BLaER1 treated with 17β-estradiol and CSF1 and Interleukin-3, amounts not matched to agents 10 nM and 100 nM (cell line): ENCODE measurements around the gene B4GALNT1.
"Not testable (repeated sequence)": the region's sequence is repeated elsewhere in the genome, so short reads cannot be mapped to it uniquely, and the experiment has no call there.

ENCODE experiments used
- H3K27ac ChIP-seq, 11 experiments: shearing (Covaris generic); formaldehyde crosslinking; 2 replicates each; pipeline ENCODE4 v1.8.1; 2022
- H3K27me3 ChIP-seq, 11 experiments: shearing (Covaris generic); formaldehyde crosslinking; 2 replicates each; pipeline ENCODE4 v1.8.1; 2022
- H3K36me3 ChIP-seq, 11 experiments: shearing (Covaris generic); formaldehyde crosslinking; 2 replicates each; pipeline ENCODE4 v1.8.1; 2022
- H3K4me1 ChIP-seq, 10 experiments: shearing (Covaris generic); formaldehyde crosslinking; 2 replicates each; pipeline ENCODE4 v1.8.1; 2022
- H3K4me2 ChIP-seq, 11 experiments: shearing (Covaris generic); formaldehyde crosslinking; 2 replicates each; pipeline ENCODE4 v1.8.1; 2022
- H3K4me3 ChIP-seq, 10 experiments: shearing (Covaris generic); formaldehyde crosslinking; 2 replicates each; pipeline ENCODE4 v1.8.1; 2022
- H3K9ac ChIP-seq, 11 experiments: shearing (Covaris generic); formaldehyde crosslinking; 2 replicates each; pipeline ENCODE4 v1.8.1; 2022
- H3K9me3 ChIP-seq, 11 experiments: shearing (Covaris generic); formaldehyde crosslinking; replicated peaks in 1 of 11; 2 replicates each; pipeline ENCODE4 v1.8.1; 2022
- H4K20me1 ChIP-seq, 11 experiments: shearing (Covaris generic); formaldehyde crosslinking; 2 replicates each; pipeline ENCODE4 v1.8.1; 2022
- Cebpa-rat ChIP-seq, 11 experiments: shearing (Covaris generic); IDR thresholded peaks; 2 replicates each; pipeline ENCODE4 v1.8.1; 2022

The B4GALNT1 gene

GRCh38 chr12:57620245-57620935, 12.6 kb downstream of the B4GALNT1 start:
- peaks cover 0 to 34% (median 17%) of the 10 kb centered on the region in 11 experiments; a peak in 13 of 22 replicates for H4K20me1 ChIP-seq
- peak overlapping the region in 5 of 10 experiments; percentile 8 to 54 (median 38); a peak in 8 of 20 replicates for H3K4me3 ChIP-seq
- peaks cover 0 to 7% (median 0%) of the 10 kb centered on the region in 11 experiments; a peak in 2 of 22 replicates for H3K9me3 ChIP-seq
- H3K27ac ChIP-seq: no peak overlapping the region
- H3K4me2 ChIP-seq: peak overlapping the region; percentile 30 to 89 (median 72); a peak in 21 of 22 replicates
- H3K9ac ChIP-seq: no peak overlapping the region
- H3K4me1 ChIP-seq: peaks cover 18 to 37% (median 32%) of the 10 kb centered on the region in 10 experiments
- 0 out of 22 replicates have a peak, but pooled peaks cover 0 to 4% (median 0%) of the 10 kb centered on the region in 11 experiments for H3K36me3 ChIP-seq
- no peak for TF ChIP-seq Cebpa-rat (IDR thresholded peaks at IDR 0.05)
- peaks cover 78 to 88% (median 83%) of the 10 kb centered on the region in 11 experiments for H3K27me3 ChIP-seq

GRCh38 chr12:57619434-57620244, 13.4 kb downstream of the B4GALNT1 start:
- no peak overlapping the region for H3K4me2 ChIP-seq
- H3K27me3 ChIP-seq: peaks cover 71 to 80% (median 75%) of the 10 kb centered on the region in 11 experiments
- H3K4me3 ChIP-seq: no peak overlapping the region; a peak in 1 of 20 replicates
- peaks cover 0 to 34% (median 17%) of the 10 kb centered on the region in 11 experiments; a peak in 13 of 22 replicates for H4K20me1 ChIP-seq
- peaks cover 23 to 42% (median 37%) of the 10 kb centered on the region in 10 experiments for H3K4me1 ChIP-seq
- H3K9ac ChIP-seq: no peak overlapping the region
- H3K9me3 ChIP-seq: peaks cover 0 to 7% (median 0%) of the 10 kb centered on the region in 11 experiments; a peak in 2 of 22 replicates
- no peak for TF ChIP-seq Cebpa-rat (IDR thresholded peaks at IDR 0.05)
- 0 out of 22 replicates have a peak, but pooled peaks cover 0 to 4% (median 0%) of the 10 kb centered on the region in 11 experiments for H3K36me3 ChIP-seq
- H3K27ac ChIP-seq: no peak overlapping the region

DNA sequence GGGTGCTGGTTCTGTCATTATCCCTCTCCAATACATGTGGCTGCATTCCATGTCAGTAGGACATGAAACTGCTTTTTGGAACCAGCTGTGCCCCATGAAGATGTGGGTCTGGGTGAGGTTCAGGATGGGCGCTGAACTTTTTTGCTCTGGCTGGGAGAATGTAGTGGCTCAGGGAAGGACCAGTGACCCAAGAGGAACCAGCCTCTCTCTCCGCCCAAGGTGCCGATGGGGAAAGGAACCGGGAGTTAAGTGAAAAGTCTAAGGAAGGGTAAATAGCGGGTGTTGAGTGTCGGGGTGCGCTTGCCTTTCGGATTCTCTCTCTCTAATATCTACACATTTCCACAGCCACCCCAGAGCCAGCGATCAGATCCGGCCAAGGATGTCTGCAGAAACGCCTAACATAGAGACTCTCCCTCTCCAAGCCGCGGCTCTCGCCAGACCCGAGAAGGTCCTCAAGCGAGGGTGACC, 14.0 kb downstream of the B4GALNT1 start:
- H3K4me3 ChIP-seq: no peak overlapping the region
- 0 out of 22 replicates have a peak, but pooled peaks cover 0 to 4% (median 0%) of the 10 kb centered on the region in 11 experiments for H3K36me3 ChIP-seq
- H3K9ac ChIP-seq: no peak overlapping the region
- peaks cover 29 to 48% (median 43%) of the 10 kb centered on the region in 10 experiments for H3K4me1 ChIP-seq
- H3K27me3 ChIP-seq: peaks cover 65 to 74% (median 69%) of the 10 kb centered on the region in 11 experiments
- no peak overlapping the region for H3K27ac ChIP-seq
- H3K4me2 ChIP-seq: peak overlapping the region in 1 of 11 experiments; percentile 28; a peak in 1 of 22 replicates
- H3K9me3 ChIP-seq: peaks cover 0 to 7% (median 0%) of the 10 kb centered on the region in 11 experiments; a peak in 2 of 22 replicates
- peaks cover 0 to 34% (median 17%) of the 10 kb centered on the region in 11 experiments; a peak in 13 of 22 replicates for H4K20me1 ChIP-seq
- no peak for TF ChIP-seq Cebpa-rat (IDR thresholded peaks at IDR 0.05)

DNA sequence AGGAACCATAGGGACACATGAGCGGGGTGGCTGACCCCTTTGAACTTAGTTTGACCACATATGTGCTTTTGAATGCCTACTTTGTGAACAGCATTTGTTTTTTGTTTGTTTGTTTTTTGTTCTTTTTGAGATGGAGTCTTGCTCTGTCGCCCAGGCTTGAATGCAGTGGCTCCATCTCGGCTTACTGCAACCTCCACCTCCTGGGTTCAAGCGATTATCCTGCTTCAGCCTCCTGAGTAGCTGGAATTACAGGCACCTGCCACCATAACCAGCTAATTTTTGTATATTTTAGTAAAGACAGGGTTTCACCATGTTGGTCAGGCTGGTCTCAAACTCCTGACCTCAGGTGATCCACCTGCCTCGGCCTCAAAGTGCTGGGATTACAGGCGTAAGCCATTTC, 14.6 kb downstream of the B4GALNT1 start:
- peaks cover 29 to 53% (median 48%) of the 10 kb centered on the region in 10 experiments for H3K4me1 ChIP-seq
- H3K9me3 ChIP-seq, H3K36me3 ChIP-seq, H3K4me3 ChIP-seq, H3K27ac ChIP-seq, H3K9ac ChIP-seq: not testable (repeated sequence)
- peaks cover 60 to 68% (median 63%) of the 10 kb centered on the region in 11 experiments for H3K27me3 ChIP-seq
- peaks cover 0 to 34% (median 17%) of the 10 kb centered on the region in 11 experiments; a peak in 13 of 22 replicates for H4K20me1 ChIP-seq
- peak overlapping the region in 2 of 11 experiments; percentile 5 to 28; a peak in 2 of 22 replicates for H3K4me2 ChIP-seq

DNA sequence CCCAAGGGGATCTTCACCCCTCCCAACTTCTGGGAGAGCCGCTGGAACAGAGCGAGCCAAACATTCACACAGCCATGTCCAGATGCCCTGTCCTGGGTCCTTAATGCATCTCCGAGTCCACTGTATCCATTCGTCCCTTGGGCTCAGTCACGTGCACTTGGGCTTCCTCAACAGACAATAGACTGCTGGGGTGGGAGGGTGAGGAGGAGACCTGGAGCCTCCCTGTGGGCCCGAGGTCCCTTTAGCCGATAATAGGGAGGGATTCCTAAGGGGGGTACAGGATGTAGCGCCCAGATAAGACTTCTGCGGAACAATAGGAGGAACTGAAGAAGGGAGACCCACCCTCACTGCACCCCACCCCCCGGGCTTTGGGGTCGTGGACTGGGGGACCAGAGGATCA, 15.1 kb downstream of the B4GALNT1 start:
- TF ChIP-seq Cebpa-rat (IDR thresholded peaks at IDR 0.05): no peak
- no peak overlapping the region for H3K4me3 ChIP-seq
- peaks cover 55 to 63% (median 58%) of the 10 kb centered on the region in 11 experiments for H3K27me3 ChIP-seq

GRCh38 chr12:57616383-57617101, 16.5 kb downstream of the B4GALNT1 start:
- Histone ChIP-seq H3K9me3 (peaks cover 0 to 7% (median 0%) of the 10 kb centered on the region in 11 experiments; a peak in 2 of 22 replicates), H3K4me1 (peaks cover 28 to 68% (median 62%) of the 10 kb centered on the region in 10 experiments), H4K20me1 (peaks cover 0 to 25% (median 16%) of the 10 kb centered on the region in 11 experiments; a peak in 13 of 22 replicates), H3K4me2 (peak overlapping the region in 9 of 11 experiments; percentile 78 to 99 (median 95); a peak in 18 of 22 replicates), H3K27me3 (peaks cover 41 to 51% (median 44%) of the 10 kb centered on the region in 11 experiments), H3K4me3 (no peak overlapping the region), H3K9ac (no peak overlapping the region), H3K27ac (peak overlapping the region in 4 of 11 experiments; percentile 85 to 90 (median 86); a peak in 7 of 22 replicates), H3K36me3 (0 out of 22 replicates have a peak, but pooled peaks cover 0 to 4% (median 0%) of the 10 kb centered on the region in 11 experiments)
- TF ChIP-seq Cebpa-rat (IDR thresholded peaks at IDR 0.05): no peak

More for the DNA sequence above, 15.1 kb downstream of the B4GALNT1 start:
- peaks cover 0 to 7% (median 0%) of the 10 kb centered on the region in 11 experiments; a peak in 2 of 22 replicates for H3K9me3 ChIP-seq
- H3K4me1 ChIP-seq: peaks cover 30 to 58% (median 53%) of the 10 kb centered on the region in 10 experiments
- peak overlapping the region in 3 of 11 experiments; percentile 15 to 28 (median 18); a peak in 3 of 22 replicates for H3K4me2 ChIP-seq
- no peak overlapping the region for H3K27ac ChIP-seq
- no peak overlapping the region for H3K9ac ChIP-seq
- 0 out of 22 replicates have a peak, but pooled peaks cover 0 to 4% (median 0%) of the 10 kb centered on the region in 11 experiments for H3K36me3 ChIP-seq
- peaks cover 0 to 34% (median 17%) of the 10 kb centered on the region in 11 experiments; a peak in 13 of 22 replicates for H4K20me1 ChIP-seq

GRCh38 chr12:57615637-57616036, 17.4 kb downstream of the B4GALNT1 start:
- TF ChIP-seq Cebpa-rat (IDR thresholded peaks at IDR 0.05): no peak
- peak overlapping the region; percentile 4 to 99 (median 85); a peak in 20 of 22 replicates for H3K4me2 ChIP-seq
- peaks cover 0 to 16% (median 7%) of the 10 kb centered on the region in 11 experiments; a peak in 12 of 22 replicates for H4K20me1 ChIP-seq
- peaks cover 38 to 49% (median 41%) of the 10 kb centered on the region in 11 experiments for H3K27me3 ChIP-seq
- H3K9me3 ChIP-seq: peaks cover 0 to 7% (median 0%) of the 10 kb centered on the region in 11 experiments; a peak in 2 of 22 replicates
- H3K4me1 ChIP-seq: peaks cover 23 to 67% (median 57%) of the 10 kb centered on the region in 10 experiments
- H3K4me3 ChIP-seq: peak overlapping the region in 3 of 10 experiments; percentile 19 to 51 (median 46); a peak in 2 of 20 replicates
- H3K27ac ChIP-seq: peak overlapping the region in 8 of 11 experiments; percentile 45 to 90 (median 76); a peak in 12 of 22 replicates
- peak overlapping the region in 4 of 11 experiments; percentile 68 to 76 (median 74); a peak in 8 of 22 replicates for H3K9ac ChIP-seq
- H3K36me3 ChIP-seq: 0 out of 22 replicates have a peak, but pooled peaks cover 0 to 4% (median 0%) of the 10 kb centered on the region in 11 experiments
